ENCODE results near the gene STOML3. TPM values are rescaled to one million over a fixed set of nuclear protein-coding genes. Genes with fewer than 3 reads are reported as not detected.

Gene STOML3
- total RNA-seq, 1 donor, result not detected

DNA sequence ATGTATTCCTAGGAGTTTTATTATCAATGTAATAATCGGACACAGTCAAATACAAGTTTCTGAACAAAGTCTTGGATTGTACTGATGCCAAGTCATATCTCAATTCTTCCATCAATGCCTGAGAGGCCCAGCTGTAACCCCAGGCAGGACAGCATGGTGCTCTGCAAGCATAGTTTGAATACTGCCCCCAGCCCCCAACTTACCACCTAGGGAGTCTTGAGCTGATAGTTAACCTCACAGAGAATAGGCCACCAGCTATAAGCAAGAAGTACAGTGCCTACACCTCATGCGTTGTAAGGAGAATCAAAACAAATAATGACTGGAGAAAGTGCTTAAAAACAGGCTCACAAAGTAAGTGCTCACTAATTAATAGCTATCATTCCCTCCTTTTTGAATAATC lies 44.6 kb upstream of the STOML3 start:
- H3K4me2 ChIP-seq (ENCODE audit: insufficient read depth, low read length), result peak overlapping the region; percentile 97
- H3K4me3 ChIP-seq (ENCODE audit: insufficient read depth, low read length), result peak overlapping the region; percentile 90
- TF ChIP-seq, protein P1, sequence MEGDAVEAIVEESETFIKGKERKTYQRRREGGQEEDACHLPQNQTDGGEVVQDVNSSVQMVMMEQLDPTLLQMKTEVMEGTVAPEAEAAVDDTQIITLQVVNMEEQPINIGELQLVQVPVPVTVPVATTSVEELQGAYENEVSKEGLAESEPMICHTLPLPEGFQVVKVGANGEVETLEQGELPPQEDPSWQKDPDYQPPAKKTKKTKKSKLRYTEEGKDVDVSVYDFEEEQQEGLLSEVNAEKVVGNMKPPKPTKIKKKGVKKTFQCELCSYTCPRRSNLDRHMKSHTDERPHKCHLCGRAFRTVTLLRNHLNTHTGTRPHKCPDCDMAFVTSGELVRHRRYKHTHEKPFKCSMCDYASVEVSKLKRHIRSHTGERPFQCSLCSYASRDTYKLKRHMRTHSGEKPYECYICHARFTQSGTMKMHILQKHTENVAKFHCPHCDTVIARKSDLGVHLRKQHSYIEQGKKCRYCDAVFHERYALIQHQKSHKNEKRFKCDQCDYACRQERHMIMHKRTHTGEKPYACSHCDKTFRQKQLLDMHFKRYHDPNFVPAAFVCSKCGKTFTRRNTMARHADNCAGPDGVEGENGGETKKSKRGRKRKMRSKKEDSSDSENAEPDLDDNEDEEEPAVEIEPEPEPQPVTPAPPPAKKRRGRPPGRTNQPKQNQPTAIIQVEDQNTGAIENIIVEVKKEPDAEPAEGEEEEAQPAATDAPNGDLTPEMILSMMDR (IDR thresholded peaks at IDR 0.05; ENCODE audit: extremely low read depth, low read depth, low read length), result no peak
- H3K27me3 ChIP-seq (ENCODE audit: insufficient read depth, low read length), result no peaks in the 10 kb centered on the region
- peaks cover 17% of the 10 kb centered on the region for H3K4me1 ChIP-seq (ENCODE audit: insufficient read depth, low read length)
- peaks cover 74% of the 10 kb centered on the region for H3K79me2 ChIP-seq (ENCODE audit: insufficient read depth, low read length)
- no peaks in the 10 kb centered on the region for H3K9me3 ChIP-seq (ENCODE audit: low read depth, low read length)
- DNase-seq (ENCODE audit: insufficient read length, low spot score, missing footprints), result no peak
- no peak overlapping the region for H3K27ac ChIP-seq (ENCODE audit: low read depth, low read length)
- H4K20me1 ChIP-seq (ENCODE audit: insufficient read depth, low read length), result peaks cover 16% of the 10 kb centered on the region
- no peaks in the 10 kb centered on the region for H3K36me3 ChIP-seq (ENCODE audit: insufficient read depth, low read length)
- H2AFZ ChIP-seq (ENCODE audit: low read length), result no peak overlapping the region

DNA sequence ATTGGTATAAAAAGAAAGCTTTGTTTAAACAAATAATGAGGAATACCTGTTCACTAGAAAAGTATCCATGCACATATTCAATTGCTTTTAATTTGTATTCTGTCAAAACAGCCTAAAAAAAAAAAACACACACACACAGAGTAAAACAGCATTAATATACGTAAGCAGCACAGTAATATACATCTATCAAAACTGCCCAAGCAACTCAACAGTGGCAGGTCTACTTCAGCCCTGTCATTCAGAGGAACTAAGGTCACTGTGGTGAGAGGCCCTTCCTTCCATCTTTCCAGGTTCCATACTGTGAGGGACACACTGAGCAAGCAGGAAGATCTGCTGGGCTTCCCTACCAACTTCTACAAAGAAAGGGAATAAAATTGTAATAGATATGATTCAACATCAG lies 43.5 kb upstream of the STOML3 start:
- no peak overlapping the region for H3K4me3 ChIP-seq (ENCODE audit: insufficient read depth, low read length)
- H2AFZ ChIP-seq (ENCODE audit: low read length), result no peak overlapping the region
- H3K79me2 ChIP-seq (ENCODE audit: insufficient read depth, low read length), result peaks cover 70% of the 10 kb centered on the region
- peaks cover 14% of the 10 kb centered on the region for H3K4me1 ChIP-seq (ENCODE audit: insufficient read depth, low read length)
- H4K20me1 ChIP-seq (ENCODE audit: insufficient read depth, low read length), result peaks cover 16% of the 10 kb centered on the region
- TF ChIP-seq, protein P1 (IDR thresholded peaks at IDR 0.05; ENCODE audit: extremely low read depth, low read depth, low read length), result no peak
- no peaks in the 10 kb centered on the region for H3K27me3 ChIP-seq (ENCODE audit: insufficient read depth, low read length)
- H3K36me3 ChIP-seq (ENCODE audit: insufficient read depth, low read length), result no peaks in the 10 kb centered on the region
- H3K9me3 ChIP-seq (ENCODE audit: low read depth, low read length), result no peaks in the 10 kb centered on the region
- H3K4me2 ChIP-seq (ENCODE audit: insufficient read depth, low read length), result no peak overlapping the region
- H3K27ac ChIP-seq (ENCODE audit: low read depth, low read length), result no peak overlapping the region
- DNase-seq (ENCODE audit: insufficient read length, low spot score, missing footprints), result no peak

DNA sequence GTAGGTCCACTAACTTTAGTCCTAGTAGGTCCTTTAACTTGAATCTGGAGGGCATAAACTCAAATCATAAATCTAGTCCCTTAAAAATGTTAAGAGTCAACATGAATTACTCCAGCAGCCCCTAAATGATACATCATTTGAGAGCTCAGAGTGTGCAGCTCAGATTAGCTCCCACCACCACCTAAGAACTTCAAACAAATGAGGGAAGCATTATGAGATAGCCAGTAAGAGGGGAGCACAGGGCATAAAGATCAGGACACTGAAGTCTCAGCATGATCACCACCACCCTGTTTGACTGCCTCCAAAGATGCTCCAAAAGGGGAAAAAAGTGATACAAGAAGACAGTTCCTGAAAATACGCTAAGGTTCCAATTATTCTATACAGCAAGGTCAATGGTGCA lies 41.5 kb upstream of the STOML3 start:
- Histone ChIP-seq H3K36me3 (ENCODE audit: insufficient read depth, low read length) (peaks cover 16% of the 10 kb centered on the region), H2AFZ (ENCODE audit: low read length) (no peak overlapping the region), H3K79me2 (ENCODE audit: insufficient read depth, low read length) (peaks cover 55% of the 10 kb centered on the region), H3K4me2 (ENCODE audit: insufficient read depth, low read length) (no peak overlapping the region), H3K4me3 (ENCODE audit: insufficient read depth, low read length) (no peak overlapping the region), H4K20me1 (ENCODE audit: insufficient read depth, low read length) (peaks cover 16% of the 10 kb centered on the region), H3K4me1 (ENCODE audit: insufficient read depth, low read length) (peaks cover 14% of the 10 kb centered on the region), H3K27ac (ENCODE audit: low read depth, low read length) (no peak overlapping the region), H3K9me3 (ENCODE audit: low read depth, low read length) (no peaks in the 10 kb centered on the region), H3K27me3 (ENCODE audit: insufficient read depth, low read length) (no peaks in the 10 kb centered on the region)
- DNase-seq (ENCODE audit: insufficient read length, low spot score, missing footprints), result no peak
- TF ChIP-seq, protein P1 (IDR thresholded peaks at IDR 0.05; ENCODE audit: extremely low read depth, low read depth, low read length), result no peak

DNA sequence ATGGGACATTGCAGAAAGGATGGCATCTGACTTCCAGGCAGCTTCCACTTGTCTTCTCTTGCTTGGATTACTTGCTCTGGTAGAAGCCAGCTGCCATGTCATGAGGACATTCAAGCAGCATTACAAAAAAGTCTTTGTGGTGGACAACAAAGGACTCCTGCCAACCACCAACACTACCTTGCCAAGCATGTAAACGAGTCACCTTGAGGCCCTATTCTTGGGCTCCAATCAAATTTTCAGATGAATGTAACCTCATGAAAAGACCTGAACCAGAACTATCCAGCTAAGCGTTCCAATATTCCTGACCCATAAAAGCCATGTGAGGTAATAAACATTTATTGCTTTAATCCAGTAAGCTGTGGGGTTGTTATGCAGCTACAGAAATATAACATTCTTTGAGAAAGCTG lies 34.8 kb upstream of the STOML3 start:
- no peak overlapping the region for H2AFZ ChIP-seq (ENCODE audit: low read length)
- no peaks in the 10 kb centered on the region for H3K27me3 ChIP-seq (ENCODE audit: insufficient read depth, low read length)
- H3K27ac ChIP-seq (ENCODE audit: low read depth, low read length), result no peak overlapping the region
- H3K36me3 ChIP-seq (ENCODE audit: insufficient read depth, low read length), result peaks cover 41% of the 10 kb centered on the region
- no peak overlapping the region for H3K4me3 ChIP-seq (ENCODE audit: insufficient read depth, low read length)
- TF ChIP-seq, protein P1 (IDR thresholded peaks at IDR 0.05; ENCODE audit: extremely low read depth, low read depth, low read length), result no peak
- H3K9me3 ChIP-seq (ENCODE audit: low read depth, low read length), result no peaks in the 10 kb centered on the region
- H4K20me1 ChIP-seq (ENCODE audit: insufficient read depth, low read length), result no peaks in the 10 kb centered on the region
- H3K4me2 ChIP-seq (ENCODE audit: insufficient read depth, low read length), result no peak overlapping the region
- no peaks in the 10 kb centered on the region for H3K4me1 ChIP-seq (ENCODE audit: insufficient read depth, low read length)
- H3K79me2 ChIP-seq (ENCODE audit: insufficient read depth, low read length), result no peaks in the 10 kb centered on the region
- no peak for DNase-seq (ENCODE audit: insufficient read length, low spot score, missing footprints)
